GM12873 (cell line): ENCODE data around the gene RUFY3.

ENCODE experiments used
- CTCF ChIP-seq: IDR thresholded peaks from 2 replicates; pipeline ENCODE4 v1.5.1; 2012; ENCODE audit warnings: low read depth, mild to moderate bottlenecking, moderate library complexity, low read length, control low read depth; ENCODE audit not compliant: insufficient read depth; ENCODE audit errors: missing control alignments

The RUFY3 gene

GRCh38 chr4:70721747-70722146 is at the start of gene RUFY3:
Gene RUFY3, plus strand, starts transcription at chr4:70721964. Its CDS starts 610 bp downstream, at chr4:70722574.
- no peak for TF ChIP-seq CTCF

- TF ChIP-seq CTCF: no peak
Measured at GRCh38 chr4:70674191-70674590, 47.6 kb upstream of the RUFY3 start.

- TF ChIP-seq CTCF: no peak
Measured at GRCh38 chr4:70674731-70675130, 47.0 kb upstream of the RUFY3 start.

- no peak for TF ChIP-seq CTCF
Measured at GRCh38 chr4:70676554-70677090, 45.1 kb upstream of the RUFY3 start.

DNA sequence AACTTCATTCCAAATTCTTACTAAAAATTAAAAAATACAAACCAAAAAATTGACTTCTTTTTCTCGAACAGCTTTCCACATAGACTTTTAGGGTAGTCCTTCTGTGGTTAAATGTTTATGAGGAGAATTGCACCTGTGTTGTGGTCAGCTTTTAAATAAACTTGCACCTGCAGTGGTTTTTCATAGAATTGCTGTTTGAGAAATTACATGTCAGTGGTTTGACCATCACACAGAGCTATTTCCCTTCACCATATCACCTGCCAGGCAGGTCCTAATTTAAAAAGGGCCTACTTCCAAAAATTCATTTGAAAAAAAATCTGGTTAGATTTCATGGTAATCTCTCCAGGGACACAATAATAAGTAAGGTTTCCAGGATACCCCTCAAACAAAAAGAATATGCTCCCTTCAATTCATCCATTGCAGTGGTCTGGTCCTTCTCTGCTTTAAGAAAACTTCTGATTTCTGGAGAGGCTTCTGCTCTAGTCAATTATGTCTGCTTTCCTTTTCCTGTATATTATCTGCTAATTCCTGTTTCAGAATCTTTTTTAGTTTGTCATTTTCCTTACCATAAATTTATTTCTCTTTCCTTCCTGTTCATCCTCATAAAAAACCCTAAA is 43.3 kb upstream of the RUFY3 start:
- no peak for TF ChIP-seq CTCF

DNA sequence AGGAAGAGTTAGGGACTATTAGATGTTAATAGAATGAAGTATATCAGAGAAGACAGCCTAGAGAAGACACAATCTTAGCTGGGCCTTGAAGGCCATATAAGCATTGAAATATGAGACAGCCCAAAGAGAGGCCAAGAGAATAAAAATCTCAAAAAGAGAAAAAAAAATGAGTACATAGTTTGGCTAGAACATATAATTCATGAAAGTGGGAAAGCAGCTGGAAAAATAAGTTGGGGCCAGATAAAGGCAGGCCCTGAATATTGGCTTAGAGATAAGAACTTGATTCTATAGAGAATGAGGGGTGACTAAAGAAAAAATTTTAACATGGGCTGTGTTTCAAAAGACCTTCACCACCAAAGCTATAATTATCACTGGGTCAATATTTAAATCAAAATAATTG is 40.8 kb upstream of the RUFY3 start:
- no peak for TF ChIP-seq CTCF

GRCh38 chr4:70681704-70682103 is 40.1 kb upstream of the RUFY3 start:
- no peak for TF ChIP-seq CTCF
